Thyroid gland (tissue), 4 donors: Measurements from ENCODE around the gene POR.

ENCODE experiments used
- CTCF ChIP-seq, 6 experiments: fragments of 200-600 bp in 3 of 6; fragments of 450-650 bp in 3 of 6; sonication (generic) in 3 of 6; IDR thresholded peaks; one replicate each; pipeline ENCODE4 v1.5.1; 2016 to 2019; ENCODE audit warnings: antibody characterized with exemption in 6 of 6, mild to moderate bottlenecking in 2 of 6, inconsistent platforms in 1 of 6, moderate library complexity in 1 of 6
- POLR2A ChIP-seq, 2 donors: fragments of 450-650 bp; IDR thresholded peaks; one replicate each; pipeline ENCODE4 v1.6.1; 2017; ENCODE audit warnings: antibody characterized with exemption in 2 of 2, mild to moderate bottlenecking in 2 of 2, moderate library complexity in 1 of 2

- TF ChIP-seq CTCF (IDR thresholded peaks at IDR 0.05): no peak
- no peak for TF ChIP-seq POLR2A (IDR thresholded peaks at IDR 0.05)
Measured at GRCh38 chr7:75900617-75901315, 14.2 kb upstream of the POR start.
